Esophagus squamous epithelium (tissue), 4 donors: ENCODE measurements around the gene PRSS57.

Experiments
- CTCF ChIP-seq, 6 experiments: fragments of 450-650 bp in 4 of 6; fragments of 200-600 bp in 2 of 6; sonication (generic) in 2 of 6; IDR thresholded peaks; one replicate each; pipeline ENCODE4 v1.5.1; 2016 to 2019; ENCODE audit warnings: antibody characterized with exemption in 6 of 6, mild to moderate bottlenecking in 4 of 6, moderate library complexity in 4 of 6
- POLR2A ChIP-seq, 4 donors: fragments of 450-650 bp; IDR thresholded peaks; one replicate each; pipeline ENCODE4 v1.6.1; 2017; ENCODE audit warnings: antibody characterized with exemption in 4 of 4, mild to moderate bottlenecking in 4 of 4, moderate library complexity in 3 of 4

- TF ChIP-seq CTCF (IDR thresholded peaks at IDR 0.05) = no peak
- no peak for TF ChIP-seq POLR2A (IDR thresholded peaks at IDR 0.05)
Measured at GRCh38 chr19:674282-675151, 20.7 kb downstream of the PRSS57 start.
